Stimulated activated naive CD8-positive, alpha-beta T cell treated with anti-CD3 and anti-CD28 coated beads, Interleukin-15, Interleukin-2, amounts not matched to agents 100 U/mL and 50 U/mL, for 24 hours (primary cell): ENCODE measurements around the gene HRG.
"Not testable (repeated sequence)": the region's sequence is repeated elsewhere in the genome, so short reads cannot be mapped to it uniquely, and the experiment has no call there.

ENCODE experiments used
- ATAC-seq: fragments of 150-1000 bp; cut with Tn5 transposase; one replicate; pipeline ENCODE4 v1.10.0; 2021
- DNase-seq: peaks from one replicate; pipeline ENCODE4 v3.0.0; 2021

Gene HRG

GRCh38 chr3:186683979-186684378 is 18.2 kb downstream of the HRG start:
- DNase-seq (no peak), ATAC-seq (no peak)

DNA sequence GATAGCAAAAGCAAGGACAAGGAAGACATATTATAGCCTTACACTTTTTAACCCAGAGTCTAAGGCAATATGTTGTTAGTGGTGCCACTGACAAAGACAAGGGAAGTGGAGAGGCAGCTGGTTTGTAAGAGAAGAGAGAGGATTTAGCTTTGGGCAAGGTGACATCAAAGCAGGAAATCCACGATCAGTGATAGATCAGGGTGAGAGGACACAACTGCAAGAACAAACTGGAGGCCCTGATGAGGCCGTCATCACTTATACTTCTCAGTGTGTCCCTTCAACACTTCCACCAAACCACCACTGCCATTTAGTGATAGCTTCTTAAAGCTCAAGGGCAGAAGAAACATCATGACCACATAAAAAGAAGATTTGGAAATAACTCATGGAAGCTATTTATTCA is 20.7 kb downstream of the HRG start:
- ATAC-seq, DNase-seq: not testable (repeated sequence)

DNA sequence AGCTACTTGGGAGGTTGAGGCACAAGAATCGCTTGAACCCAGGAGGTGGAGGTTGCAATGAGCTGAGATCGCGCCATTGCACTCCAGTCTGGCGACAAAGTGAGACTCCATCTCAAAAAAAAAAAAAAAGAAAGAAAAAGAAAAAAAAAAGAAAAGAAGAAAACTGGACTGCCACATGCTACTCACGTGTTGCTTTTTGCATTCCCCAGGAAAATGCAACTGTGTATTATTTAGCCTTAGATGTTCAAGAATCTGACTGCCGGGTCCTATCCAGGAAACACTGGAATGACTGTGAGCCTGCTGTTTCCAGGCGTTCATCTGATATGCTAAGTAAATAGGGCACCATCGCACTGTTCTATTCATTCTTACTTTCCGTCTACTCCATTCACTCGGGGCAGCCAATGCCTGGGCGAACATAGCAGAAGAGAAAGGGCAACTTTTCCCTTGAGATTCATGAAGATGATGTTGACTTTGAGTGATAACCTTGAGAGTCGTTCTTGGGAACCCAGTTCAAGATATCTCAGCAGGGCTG is 21.4 kb downstream of the HRG start:
- ATAC-seq (no peak), DNase-seq (no peak)

DNA sequence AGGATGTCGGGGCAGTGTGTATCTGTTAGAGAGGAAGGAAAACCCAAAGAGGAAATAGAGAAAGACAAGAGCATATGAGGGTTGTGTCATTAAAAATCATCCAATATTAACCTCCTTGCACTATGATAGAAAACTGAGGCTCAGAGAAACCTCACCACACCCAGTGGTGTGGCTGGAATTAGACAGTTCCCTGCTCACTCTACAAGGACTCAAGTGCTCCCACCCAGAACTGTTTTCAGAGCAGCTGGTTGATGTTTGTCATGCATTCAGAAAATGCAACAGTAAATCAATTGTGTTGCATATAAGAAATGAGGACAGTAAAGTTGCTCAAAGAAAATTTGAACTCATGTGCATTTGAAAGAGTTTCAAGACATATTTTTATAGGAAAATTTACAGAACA is 24.5 kb downstream of the HRG start:
- not testable (repeated sequence) for ATAC-seq, DNase-seq

- DNase-seq, result no peak
- no peak for ATAC-seq
These were observed 25.9 kb downstream of the HRG start for GRCh38 chr3:186691676-186692075.

DNA sequence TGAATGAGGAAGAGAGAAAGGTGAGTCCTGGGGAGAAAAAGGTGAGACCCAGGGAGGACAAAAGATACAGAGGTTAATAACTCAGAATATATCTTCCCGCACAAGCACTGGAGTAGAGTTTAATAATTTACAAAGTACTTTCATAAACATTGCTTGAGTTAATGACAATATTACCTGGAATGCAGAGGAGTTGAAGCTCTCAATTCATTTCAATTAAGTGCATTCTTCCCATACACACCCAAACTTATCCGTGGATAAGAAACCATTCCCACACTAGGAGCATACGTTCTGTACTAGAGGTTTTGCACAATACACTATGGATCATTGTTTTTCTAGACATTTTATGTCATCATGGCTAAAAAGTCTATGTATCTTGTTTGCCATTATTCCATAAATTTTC is 28.0 kb downstream of the HRG start:
- ATAC-seq (no peak), DNase-seq (no peak)

DNA sequence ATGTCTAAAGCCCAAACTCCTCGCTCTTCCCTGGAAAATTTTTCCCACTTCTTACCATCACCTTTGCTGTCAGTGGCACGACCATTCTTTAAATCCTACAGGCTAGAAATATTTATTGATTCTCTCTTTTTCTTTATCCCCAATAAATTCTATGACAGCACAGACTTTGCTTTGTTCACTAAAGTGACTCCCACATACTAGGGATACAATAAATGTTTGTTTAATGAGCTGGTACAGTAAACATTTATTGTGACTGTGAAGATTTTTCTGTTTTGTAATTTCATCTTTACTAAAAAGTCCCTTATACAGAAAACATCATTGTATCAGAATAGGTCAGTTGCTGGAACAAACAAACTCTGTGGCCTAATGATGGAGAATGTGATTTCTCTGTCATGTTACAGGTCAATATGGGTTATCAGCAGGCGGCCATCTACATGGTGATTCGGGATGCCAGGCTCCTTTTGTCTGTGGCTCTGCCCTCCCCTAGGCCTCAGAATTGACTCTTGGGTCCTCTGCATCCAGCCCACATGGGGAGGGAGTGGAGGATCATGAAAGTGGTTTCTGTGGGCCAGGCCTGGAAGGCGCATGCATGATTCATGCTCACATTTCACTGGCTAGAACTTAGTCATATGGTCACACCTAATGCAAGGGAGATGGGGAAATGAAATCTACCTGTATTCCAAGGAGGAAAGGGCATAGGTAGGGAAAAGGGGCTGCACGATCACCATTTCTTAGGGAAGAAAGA is 28.6 kb downstream of the HRG start:
- DNase-seq (no peak), ATAC-seq (no peak)

DNA sequence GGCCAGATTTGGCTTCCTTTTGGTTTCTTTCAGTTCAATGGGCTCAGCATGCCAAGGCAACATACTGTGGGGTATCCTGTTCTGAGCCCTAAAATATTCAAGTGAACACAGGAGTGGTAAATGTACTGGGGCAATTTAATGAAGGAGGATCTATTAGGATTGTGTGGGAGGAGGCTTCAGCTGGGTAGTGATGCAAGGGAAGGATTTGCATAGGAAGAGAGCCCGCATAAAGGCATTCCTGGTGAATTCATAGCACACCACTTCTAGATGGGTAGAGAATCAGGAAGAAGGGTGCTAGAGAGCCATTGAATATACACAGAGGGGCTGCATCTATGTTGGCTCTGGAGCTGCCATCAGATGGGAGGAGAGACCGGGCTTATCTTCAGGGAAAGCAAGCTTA is 30.7 kb downstream of the HRG start:
- DNase-seq, result no peak
- ATAC-seq, result no peak

GRCh38 chr3:186697510-186697909 is 31.7 kb downstream of the HRG start:
- DNase-seq, result no peak
- ATAC-seq, result no peak

DNA sequence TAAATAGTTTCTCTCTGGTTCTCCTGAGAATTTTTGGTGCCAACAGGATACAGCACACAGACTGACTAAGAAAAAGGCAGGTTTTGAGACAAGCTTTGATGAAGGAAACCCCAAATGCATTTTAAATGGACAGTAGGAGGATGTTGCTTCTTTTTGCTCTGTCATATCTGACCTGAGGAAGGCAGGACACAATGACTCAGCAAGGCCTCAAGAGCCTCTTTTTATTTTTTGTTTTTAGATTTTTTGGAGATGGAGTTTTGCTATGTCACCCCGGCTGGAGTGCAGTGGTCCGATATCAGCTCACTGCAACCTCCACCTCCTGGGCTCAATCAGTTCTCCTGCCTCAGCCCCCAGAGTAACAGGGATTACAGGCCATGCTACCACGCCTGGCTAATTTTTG is 34.5 kb downstream of the HRG start:
- ATAC-seq, result no peak

DNA sequence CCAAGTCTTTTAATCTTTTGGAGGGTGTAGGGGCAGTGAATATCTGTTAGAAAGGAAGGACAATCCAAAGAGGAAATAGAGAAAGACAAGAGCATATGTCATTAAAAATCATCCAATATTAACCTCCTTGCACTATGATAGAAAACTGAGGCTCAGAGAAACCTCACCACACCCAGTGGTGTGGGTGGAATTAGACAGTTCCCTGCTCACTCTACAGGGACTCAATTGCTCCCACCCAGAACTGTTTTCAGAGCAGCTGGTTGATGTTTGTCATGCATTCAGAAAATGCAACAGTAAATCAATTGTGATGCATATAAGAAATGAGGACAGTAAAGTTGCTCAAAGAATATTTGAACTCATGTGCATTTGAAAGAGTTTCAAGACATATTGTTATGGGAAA is 36.6 kb downstream of the HRG start:
- not testable (repeated sequence) for DNase-seq, ATAC-seq

More for the DNA sequence above, 34.5 kb downstream of the HRG start:
- no peak for DNase-seq

- peak; percentile 60 for DNase-seq
- ATAC-seq, result peak; percentile 99
These were observed 40.3 kb downstream of the HRG start for GRCh38 chr3:186705882-186706780.

DNA sequence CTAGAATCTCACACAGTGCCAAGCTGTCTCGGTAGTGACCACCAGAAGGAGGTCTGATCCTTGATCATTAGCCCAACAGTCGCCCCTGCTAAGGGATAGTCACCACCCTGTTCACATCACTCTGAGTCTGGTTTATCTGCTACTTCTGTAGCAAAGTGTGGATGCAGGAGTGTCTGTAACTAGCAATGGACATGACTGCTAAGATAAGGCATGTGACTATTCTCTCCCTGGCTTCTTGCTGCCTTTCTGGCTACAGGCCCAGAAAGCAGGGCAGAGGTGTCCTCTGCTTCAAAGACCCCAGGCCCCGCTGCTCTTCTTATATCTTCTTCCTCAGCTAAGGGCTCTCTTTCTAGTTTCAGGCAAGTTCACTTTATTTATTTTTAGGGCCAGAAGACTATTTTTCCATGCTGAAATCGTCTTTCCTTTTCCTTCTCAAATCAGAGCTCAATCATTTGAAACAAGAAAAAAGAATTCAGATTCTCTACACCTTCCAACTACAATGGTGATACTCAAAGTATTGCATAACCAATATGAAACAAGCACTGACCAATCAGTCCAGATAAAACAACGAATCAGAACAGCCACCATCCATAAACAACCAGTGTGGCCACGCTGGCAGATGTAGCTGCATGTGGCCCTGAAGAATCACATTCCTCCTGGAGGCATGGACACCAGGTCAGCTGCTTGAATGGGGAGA is 43.3 kb downstream of the HRG start:
- DNase-seq (no peak), ATAC-seq (no peak)

GRCh38 chr3:186710694-186711093 is 44.9 kb downstream of the HRG start:
- DNase-seq, ATAC-seq: not testable (repeated sequence)

DNA sequence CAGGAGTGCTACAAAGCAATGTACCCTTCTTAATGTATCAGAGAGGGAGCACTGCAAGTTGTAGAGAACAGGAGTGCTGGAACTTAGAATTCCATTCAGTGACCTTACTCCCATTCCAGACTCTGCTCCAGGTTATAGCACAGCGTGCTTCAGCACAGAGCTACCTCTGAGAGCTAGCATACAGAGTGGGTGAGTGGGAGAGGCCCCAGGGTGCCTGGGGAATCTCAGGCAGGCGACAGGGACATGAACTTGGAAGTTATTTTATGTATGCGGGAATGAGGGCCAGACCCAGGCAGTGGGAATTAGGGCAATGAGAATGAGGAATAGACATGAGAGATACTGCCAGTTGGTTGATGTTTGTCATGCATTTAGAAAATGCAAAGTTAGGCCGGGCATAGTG is 47.7 kb downstream of the HRG start:
- DNase-seq (no peak), ATAC-seq (no peak)

DNA sequence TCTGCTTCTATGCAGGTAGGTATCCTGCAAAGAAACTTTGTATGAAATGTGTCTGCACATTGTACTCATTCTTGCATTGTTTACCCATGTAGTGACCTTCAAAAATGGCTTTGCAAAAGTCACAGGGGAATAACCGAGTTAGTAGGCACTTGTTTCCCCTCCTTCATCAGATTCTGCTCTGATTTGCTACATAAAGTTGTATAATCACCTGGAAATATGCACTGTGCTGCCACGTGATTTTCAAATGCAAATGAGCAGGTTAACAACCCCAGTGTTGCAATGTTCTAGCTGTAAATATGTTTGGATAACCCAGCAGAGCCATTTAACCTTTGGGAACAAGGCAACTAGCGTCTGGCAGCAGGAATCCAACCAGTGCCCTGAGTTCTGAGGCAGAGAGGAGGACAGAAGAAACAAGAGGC is 51.2 kb downstream of the HRG start, which contains the start of gene KNG1:
TSS of gene KNG1 (plus strand) at position 321 of the 419 bp plus-strand sequence. CDS start 184 bp downstream, outside the sequence.
- ATAC-seq (no peak), DNase-seq (no peak)

- ATAC-seq, result no peak
These were observed 54.3 kb downstream of the HRG start for GRCh38 chr3:186719945-186720739.

GRCh38 chr3:186722457-186722856 is 56.6 kb downstream of the HRG start:
- DNase-seq (no peak), ATAC-seq (no peak)

More at GRCh38 chr3:186719945-186720739, 54.3 kb downstream of the HRG start:
- DNase-seq, result no peak

GRCh38 chr3:186724911-186725310 is 59.1 kb downstream of the HRG start:
- DNase-seq (no peak), ATAC-seq (no peak)
